ENCODE measurements around the gene SLC25A51.

The SLC25A51 gene

GRCh38 chr9:37926737-37927118, 22.8 kb upstream of the SLC25A51 start:
- no peak for TF ChIP-seq CTCF (IDR thresholded peaks at IDR 0.05; ENCODE audit: low read length)
- no peak for TF ChIP-seq EZH2 (optimal IDR thresholded peaks at IDR 0.05; ENCODE audit: low read depth, low read length)
- no peak for TF ChIP-seq EZH2phosphoT487 (IDR thresholded peaks at IDR 0.05; ENCODE audit: low read length)
- Histone ChIP-seq H3K27ac (ENCODE audit: low read length) (no peak overlapping the region), H3K4me2 (ENCODE audit: low read depth, low read length) (no peak overlapping the region), H3K9me2 (replicated peaks; ENCODE audit: insufficient read depth, low read length) (no peaks in the 10 kb centered on the region), H3F3A (ENCODE audit: insufficient read depth, low read length) (no peaks in the 10 kb centered on the region), H3K27me3 (replicated peaks; ENCODE audit: insufficient read depth, low read length) (no peaks in the 10 kb centered on the region), H3K79me2 (ENCODE audit: low read length) (no peaks in the 10 kb centered on the region), H3K4me3 (ENCODE audit: low read length) (no peak overlapping the region), H3K36me3 (replicated peaks; ENCODE audit: insufficient read depth, low read length) (no peaks in the 10 kb centered on the region), H3K4me1 (ENCODE audit: low read length) (peaks cover 7% of the 10 kb centered on the region), H3K9ac (ENCODE audit: low read length) (no peak overlapping the region), H4K20me1 (ENCODE audit: insufficient read depth, low read length) (no peaks in the 10 kb centered on the region), H2AFZ (ENCODE audit: low read length) (no peak overlapping the region), H3K9me3 (replicated peaks; ENCODE audit: insufficient read depth, low read length) (no peaks in the 10 kb centered on the region)
- no peak for DNase-seq

- Histone ChIP-seq H3K9me2 (replicated peaks; ENCODE audit: insufficient read depth, low read length) (no peaks in the 10 kb centered on the region), H3K27me3 (replicated peaks; ENCODE audit: insufficient read depth, low read length) (no peaks in the 10 kb centered on the region), H3F3A (ENCODE audit: insufficient read depth, low read length) (no peaks in the 10 kb centered on the region), H3K36me3 (replicated peaks; ENCODE audit: insufficient read depth, low read length) (no peaks in the 10 kb centered on the region), H3K4me3 (ENCODE audit: low read length) (no peak overlapping the region), H2AFZ (ENCODE audit: low read length) (no peak overlapping the region), H3K4me1 (ENCODE audit: low read length) (peaks cover 10% of the 10 kb centered on the region), H4K20me1 (ENCODE audit: insufficient read depth, low read length) (no peaks in the 10 kb centered on the region), H3K79me2 (ENCODE audit: low read length) (no peaks in the 10 kb centered on the region), H3K27ac (ENCODE audit: low read length) (no peak overlapping the region), H3K9me3 (replicated peaks; ENCODE audit: insufficient read depth, low read length) (no peaks in the 10 kb centered on the region), H3K9ac (ENCODE audit: low read length) (no peak overlapping the region), H3K4me2 (ENCODE audit: low read depth, low read length) (no peak overlapping the region)
- DNase-seq = no peak
- TF ChIP-seq EZH2phosphoT487 (IDR thresholded peaks at IDR 0.05; ENCODE audit: low read length) (no peak), EZH2 (optimal IDR thresholded peaks at IDR 0.05; ENCODE audit: low read depth, low read length) (no peak), CTCF (IDR thresholded peaks at IDR 0.05; ENCODE audit: low read length) (no peak)
Observed at GRCh38 chr9:37925786-37926736, 22.1 kb upstream of the SLC25A51 start.

GRCh38 chr9:37925006-37925405, 21.1 kb upstream of the SLC25A51 start:
- no peak for TF ChIP-seq CTCF (IDR thresholded peaks at IDR 0.05; ENCODE audit: low read length)
- no peak for TF ChIP-seq EZH2phosphoT487 (IDR thresholded peaks at IDR 0.05; ENCODE audit: low read length)
- TF ChIP-seq EZH2 (optimal IDR thresholded peaks at IDR 0.05; ENCODE audit: low read depth, low read length) = no peak
- no peak for DNase-seq
- Histone ChIP-seq H3K9ac (ENCODE audit: low read length) (no peak overlapping the region), H3K27me3 (replicated peaks; ENCODE audit: insufficient read depth, low read length) (no peaks in the 10 kb centered on the region), H3K9me2 (replicated peaks; ENCODE audit: insufficient read depth, low read length) (no peaks in the 10 kb centered on the region), H3K4me3 (ENCODE audit: low read length) (no peak overlapping the region), H3K27ac (ENCODE audit: low read length) (no peak overlapping the region), H3K4me1 (ENCODE audit: low read length) (peaks cover 10% of the 10 kb centered on the region), H3K36me3 (replicated peaks; ENCODE audit: insufficient read depth, low read length) (no peaks in the 10 kb centered on the region), H3F3A (ENCODE audit: insufficient read depth, low read length) (no peaks in the 10 kb centered on the region), H4K20me1 (ENCODE audit: insufficient read depth, low read length) (no peaks in the 10 kb centered on the region), H3K79me2 (ENCODE audit: low read length) (no peaks in the 10 kb centered on the region), H3K9me3 (replicated peaks; ENCODE audit: insufficient read depth, low read length) (no peaks in the 10 kb centered on the region), H3K4me2 (ENCODE audit: low read depth, low read length) (no peak overlapping the region), H2AFZ (ENCODE audit: low read length) (no peak overlapping the region)
